Measurements from ENCODE around the gene CRX. TPM values are rescaled to one million over a fixed set of nuclear protein-coding genes. Genes with fewer than 3 reads are reported as not detected.

CRX gene
- total and polyA plus RNA-seq, 10 donors: 0.09 TPM; not detected in 9

- WGBS, 5 donors: 67 to 95% (median 88%) methylated on average over 4 of the region's 4 CpGs
- intact Hi-C loops (cut with DNase I; ENCODE audit: low total_unique reads): no loop called here
- Histone ChIP-seq H3K4me3 (no peak overlapping the region), H3K27ac (no peak overlapping the region), H3K27me3 (replicated peaks in 1 of 7) (peaks cover 0 to 38% (median 0%) of the 10 kb centered on the region in 7 donors), H3K9me3 (no peaks in the 10 kb centered on the region), H3K36me3 (no peaks in the 10 kb centered on the region), H3K4me1 (no peaks in the 10 kb centered on the region)
- no peak for DNase-seq
- TF ChIP-seq CTCF (IDR thresholded peaks at IDR 0.05 in 8 of 11, conservative IDR thresholded peaks at IDR 0.05 in 3 of 11) (no peak), POLR2A (IDR thresholded peaks at IDR 0.05) (no peak), POLR2AphosphoS5 (IDR thresholded peaks at IDR 0.05) (no peak)
Measured at GRCh38 chr19:47832723-47833122, 11.0 kb downstream of the CRX start.

- Histone ChIP-seq H3K27me3 (replicated peaks in 1 of 7) (peaks cover 0 to 40% (median 0%) of the 10 kb centered on the region in 7 donors), H3K36me3 (no peaks in the 10 kb centered on the region), H3K4me3 (no peak overlapping the region), H3K9me3 (no peaks in the 10 kb centered on the region), H3K4me1 (no peaks in the 10 kb centered on the region), H3K27ac (no peak overlapping the region)
- WGBS, 5 donors: 78 to 100% (median 81%) methylated on average over 1 to 8 of the region's 8 CpGs
- intact Hi-C loops (cut with DNase I; ENCODE audit: low total_unique reads): no loop called here
- no peak for DNase-seq
- TF ChIP-seq POLR2AphosphoS5 (IDR thresholded peaks at IDR 0.05): no peak
Measured at GRCh38 chr19:47836038-47836437, 14.3 kb downstream of the CRX start.

GRCh38 chr19:47839411-47839810 lies 17.7 kb downstream of the CRX start:
- no peaks in the 10 kb centered on the region for H3K4me1 ChIP-seq
- peaks cover 0 to 48% (median 0%) of the 10 kb centered on the region in 7 donors for H3K27me3 ChIP-seq (replicated peaks in 1 of 7)
- H3K9me3 ChIP-seq: no peaks in the 10 kb centered on the region
- WGBS, 5 donors: 73 to 83% (median 76%) methylated on average over 14 to 16 of the region's 16 CpGs
- TF ChIP-seq POLR2A (IDR thresholded peaks at IDR 0.05): no peak
- TF ChIP-seq POLR2AphosphoS5 (IDR thresholded peaks at IDR 0.05): no peak
- TF ChIP-seq CTCF (IDR thresholded peaks at IDR 0.05 in 8 of 11, conservative IDR thresholded peaks at IDR 0.05 in 3 of 11): no peak
- intact Hi-C loops (cut with DNase I; ENCODE audit: low total_unique reads): no loop called here
- H3K36me3 ChIP-seq: no peaks in the 10 kb centered on the region
- H3K4me3 ChIP-seq: no peak overlapping the region
- no peak overlapping the region for H3K27ac ChIP-seq
- no peak for DNase-seq

GRCh38 chr19:47839913-47840312 lies 18.2 kb downstream of the CRX start:
- WGBS, 5 donors: 30 to 45% (median 40%) methylated on average over 10 of the region's 10 CpGs
- intact Hi-C loops (cut with DNase I; ENCODE audit: low total_unique reads): no loop called here
- TF ChIP-seq CTCF (IDR thresholded peaks at IDR 0.05 in 8 of 11, conservative IDR thresholded peaks at IDR 0.05 in 3 of 11): no peak
- no peak for TF ChIP-seq POLR2A (IDR thresholded peaks at IDR 0.05)
- Histone ChIP-seq H3K4me3 (no peak overlapping the region), H3K4me1 (no peaks in the 10 kb centered on the region), H3K27me3 (replicated peaks in 1 of 7) (peaks cover 0 to 50% (median 0%) of the 10 kb centered on the region in 7 donors), H3K9me3 (no peaks in the 10 kb centered on the region), H3K27ac (no peak overlapping the region), H3K36me3 (no peaks in the 10 kb centered on the region)
- DNase-seq: no peak

GRCh38 chr19:47842941-47843340 lies 21.2 kb downstream of the CRX start:
- TF ChIP-seq POLR2A (IDR thresholded peaks at IDR 0.05) (no peak), POLR2AphosphoS5 (IDR thresholded peaks at IDR 0.05) (no peak), CTCF (IDR thresholded peaks at IDR 0.05 in 8 of 11, conservative IDR thresholded peaks at IDR 0.05 in 3 of 11) (no peak)
- Histone ChIP-seq H3K4me1 (no peaks in the 10 kb centered on the region), H3K9me3 (no peaks in the 10 kb centered on the region), H3K36me3 (no peaks in the 10 kb centered on the region), H3K27me3 (replicated peaks in 1 of 7) (peaks cover 0 to 77% (median 0%) of the 10 kb centered on the region in 7 donors), H3K4me3 (no peak overlapping the region), H3K27ac (no peak overlapping the region)
- 53 to 71% (median 59%) methylated on average over 5 of the region's 5 CpGs for WGBS, 5 donors
- intact Hi-C loops (cut with DNase I; ENCODE audit: low total_unique reads): no loop called here
- DNase-seq: no peak

Measured in spleen (tissue), 11 donors.